Stimulated activated naive CD4-positive, alpha-beta T cell treated with Interleukin-2 at 50 U/mL for 16 hours (primary cell): ENCODE data around the gene MYO7B.

ENCODE experiments used
- DNase-seq: peaks from one replicate; lab custom pipeline; 2025; lab: John Stamatoyannopoulos, UW

MYO7B gene

GRCh38 chr2:127609031-127609751 is 73.7 kb downstream of the MYO7B start:
- no peak for DNase-seq

GRCh38 chr2:127609818-127610217 is 74.3 kb downstream of the MYO7B start:
- DNase-seq: no peak

GRCh38 chr2:127610561-127610960 is 75.1 kb downstream of the MYO7B start:
- no peak for DNase-seq

GRCh38 chr2:127611076-127611925 is 75.8 kb downstream of the MYO7B start:
- no peak for DNase-seq

- no peak for DNase-seq
These were observed 76.8 kb downstream of the MYO7B start for GRCh38 chr2:127612111-127612822.

GRCh38 chr2:127614246-127614645 is 78.8 kb downstream of the MYO7B start:
- DNase-seq: no peak

- DNase-seq: no peak
These were observed 79.2 kb downstream of the MYO7B start for GRCh38 chr2:127614731-127615130.

- no peak for DNase-seq
These were observed 80.2 kb downstream of the MYO7B start for GRCh38 chr2:127615511-127616166.

GRCh38 chr2:127618551-127619202 is 83.2 kb downstream of the MYO7B start:
- no peak for DNase-seq

- DNase-seq: no peak
These were observed 83.7 kb downstream of the MYO7B start for GRCh38 chr2:127619203-127619590.

- DNase-seq: no peak
These were observed 84.6 kb downstream of the MYO7B start for GRCh38 chr2:127619877-127620705.

GRCh38 chr2:127620866-127621265 is 85.4 kb downstream of the MYO7B start:
- DNase-seq: no peak

- DNase-seq: no peak
These were observed 86.5 kb downstream of the MYO7B start for GRCh38 chr2:127621981-127622431.

GRCh38 chr2:127622561-127623387 is 87.3 kb downstream of the MYO7B start:
- DNase-seq: no peak

GRCh38 chr2:127623388-127624319 is 88.2 kb downstream of the MYO7B start:
- no peak for DNase-seq

- DNase-seq: no peak
These were observed 88.9 kb downstream of the MYO7B start for GRCh38 chr2:127624320-127624755.

GRCh38 chr2:127624756-127625571 is 89.5 kb downstream of the MYO7B start:
- no peak for DNase-seq

- no peak for DNase-seq
These were observed 90.1 kb downstream of the MYO7B start for GRCh38 chr2:127625572-127625951.
